ENCODE measurements around the gene RGL2. TPM values are rescaled to one million over a fixed set of nuclear protein-coding genes. Genes with fewer than 3 reads are reported as not detected.

RGL2 gene
- polyA plus RNA-seq, 3 donors, result 14.9 to 145 (median 15.5) TPM

DNA sequence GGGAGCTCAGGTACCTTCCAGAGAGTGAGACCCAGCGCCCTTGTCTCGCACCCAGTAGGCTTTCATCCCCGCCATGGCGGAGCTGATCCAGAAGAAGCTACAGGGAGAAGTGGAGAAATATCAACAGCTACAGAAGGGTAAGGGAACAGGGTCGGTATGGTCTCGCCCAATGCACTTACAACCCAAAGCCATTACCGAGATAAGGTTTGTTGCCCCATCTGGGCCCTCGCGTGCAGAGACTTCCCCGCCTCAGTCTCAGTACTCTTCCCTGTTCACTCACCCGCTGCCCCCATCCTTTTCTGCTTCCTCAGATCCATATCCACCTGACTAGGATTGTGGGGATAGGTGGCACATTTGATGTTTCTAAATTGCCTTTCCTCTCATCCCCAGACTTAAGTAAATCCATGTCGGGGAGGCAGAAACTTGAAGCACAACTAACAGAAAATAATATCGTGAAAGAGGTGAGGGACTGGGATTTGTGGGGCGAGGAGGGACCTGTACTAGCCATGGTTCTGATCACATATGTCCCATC lies 8.9 kb downstream of the RGL2 start:
- no peaks in the 10 kb centered on the region for H3K9me3 ChIP-seq (replicated peaks in 1 of 2; ENCODE audit: control insufficient read depth in 1 of 2, insufficient read depth in 1 of 2, low read length in 2 of 2)
- H3K4me1 Mint-ChIP-seq, result peaks cover 33% of the 10 kb centered on the region
- peak overlapping the region; percentile 99 to 100 for H3K4me3 Mint-ChIP-seq
- 0% methylated on average over 4 of the region's 14 CpGs for WGBS (ENCODE audit: insufficient coverage)
- peaks cover 51% of the 10 kb centered on the region for H3K79me2 ChIP-seq (ENCODE audit: insufficient read depth, low read length)
- TF ChIP-seq, protein P1, sequence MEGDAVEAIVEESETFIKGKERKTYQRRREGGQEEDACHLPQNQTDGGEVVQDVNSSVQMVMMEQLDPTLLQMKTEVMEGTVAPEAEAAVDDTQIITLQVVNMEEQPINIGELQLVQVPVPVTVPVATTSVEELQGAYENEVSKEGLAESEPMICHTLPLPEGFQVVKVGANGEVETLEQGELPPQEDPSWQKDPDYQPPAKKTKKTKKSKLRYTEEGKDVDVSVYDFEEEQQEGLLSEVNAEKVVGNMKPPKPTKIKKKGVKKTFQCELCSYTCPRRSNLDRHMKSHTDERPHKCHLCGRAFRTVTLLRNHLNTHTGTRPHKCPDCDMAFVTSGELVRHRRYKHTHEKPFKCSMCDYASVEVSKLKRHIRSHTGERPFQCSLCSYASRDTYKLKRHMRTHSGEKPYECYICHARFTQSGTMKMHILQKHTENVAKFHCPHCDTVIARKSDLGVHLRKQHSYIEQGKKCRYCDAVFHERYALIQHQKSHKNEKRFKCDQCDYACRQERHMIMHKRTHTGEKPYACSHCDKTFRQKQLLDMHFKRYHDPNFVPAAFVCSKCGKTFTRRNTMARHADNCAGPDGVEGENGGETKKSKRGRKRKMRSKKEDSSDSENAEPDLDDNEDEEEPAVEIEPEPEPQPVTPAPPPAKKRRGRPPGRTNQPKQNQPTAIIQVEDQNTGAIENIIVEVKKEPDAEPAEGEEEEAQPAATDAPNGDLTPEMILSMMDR (IDR thresholded peaks at IDR 0.05), result no peak
- H3K4me3 ChIP-seq (replicated peaks in 1 of 3; ENCODE audit: low read depth in 2 of 3, low read length in 3 of 3), result peak overlapping the region; percentile 81 to 99 (median 82)
- no peaks in the 10 kb centered on the region for H3K27me3 ChIP-seq (ENCODE audit: control insufficient read depth in 2 of 2, insufficient read depth in 2 of 2, low read length in 2 of 2)
- peak overlapping the region; percentile 90 for H3K4me2 ChIP-seq (replicated peaks; ENCODE audit: extremely low read depth, low read length, poor library complexity, severe bottlenecking)
- peak overlapping the region; percentile 68 for H3K9ac ChIP-seq (ENCODE audit: insufficient read depth, low read length, poor library complexity, severe bottlenecking)
- H3K27ac ChIP-seq (ENCODE audit: low read depth in 1 of 2, low read length in 2 of 2), result peak overlapping the region in 1 of 2 donors; percentile 75
- H3K36me3 ChIP-seq (replicated peaks in 1 of 2; ENCODE audit: control insufficient read depth in 1 of 2, insufficient read depth in 2 of 2, low read length in 2 of 2), result peaks cover 49 to 70% of the 10 kb centered on the region in 2 donors
- peaks cover 58 to 59% of the 10 kb centered on the region in 2 donors for H3K36me3 Mint-ChIP-seq
- no peaks in the 10 kb centered on the region for H3K9me3 Mint-ChIP-seq
- H4K20me1 ChIP-seq (ENCODE audit: insufficient read depth, low read length), result peaks cover 49% of the 10 kb centered on the region
- peak overlapping the region; percentile 91 for H2AFZ ChIP-seq (ENCODE audit: insufficient read depth, low read depth, low read length, poor library complexity, severe bottlenecking)
- peaks cover 19 to 23% of the 10 kb centered on the region in 2 donors for H3K4me1 ChIP-seq (ENCODE audit: control insufficient read depth in 1 of 2, insufficient read depth in 2 of 2, low read length in 2 of 2)
- peak in 1 of 3 donors; percentile 28 for DNase-seq
- H3K27ac Mint-ChIP-seq, result peak overlapping the region; percentile 89 to 96 (median 94)
- intact Hi-C loops (cut with micrococcal nuclease), result loop anchor here in 1 of 2 donors (2.0 to 10.0 kb wide), 2 partner anchors 17 to 105 kb away; partner anchors contain the start of genes KIFC1 and RPS18
- no peaks in the 10 kb centered on the region for H3K27me3 Mint-ChIP-seq (ENCODE audit: low read depth in 3 of 3)

DNA sequence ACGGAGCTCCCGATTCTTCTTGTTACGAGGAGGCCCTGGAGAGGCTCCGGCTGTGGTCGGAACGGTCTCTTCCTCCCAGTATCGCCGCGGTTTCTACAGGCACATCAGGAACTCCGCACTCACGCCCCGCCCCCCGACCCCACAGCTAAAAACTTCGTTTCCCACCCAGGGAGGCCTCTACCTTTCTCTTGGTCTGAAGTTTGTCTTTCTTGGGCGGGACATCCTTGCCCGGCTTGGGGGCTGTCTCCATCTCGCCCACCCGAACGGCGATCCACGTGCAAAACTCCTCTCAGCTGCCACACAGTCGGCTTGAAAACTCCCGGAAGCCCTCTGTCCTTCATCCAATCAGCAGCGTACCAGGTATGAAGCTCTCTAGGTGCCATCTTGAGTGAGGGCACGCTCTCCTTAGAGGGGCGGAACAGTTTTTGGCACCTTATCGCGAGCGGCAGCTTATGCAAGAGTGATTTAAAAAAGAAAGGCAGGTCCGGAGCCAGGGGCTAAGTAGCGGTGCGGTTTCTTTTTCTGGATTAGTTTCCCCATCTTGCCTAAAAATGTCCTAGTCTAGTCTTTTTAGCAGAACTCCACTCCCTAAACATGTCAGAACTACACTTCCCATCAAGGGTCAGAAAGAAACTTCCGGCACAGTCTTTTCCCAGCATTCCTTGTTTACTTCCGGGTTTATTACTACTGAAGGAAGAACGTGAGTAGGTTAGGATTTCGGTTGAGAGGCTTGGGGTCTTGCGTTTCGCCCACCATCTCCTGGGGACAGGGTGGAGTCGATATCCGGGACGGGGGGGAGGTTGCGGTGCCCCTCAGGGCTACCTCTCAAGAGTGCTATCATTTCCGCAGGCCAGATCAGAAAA lies 9.6 kb downstream of the RGL2 start, which contains the start of the genes PFDN6 and WDR46:
Gene PFDN6, plus strand, starts transcription at position 681 of the 863 bp plus-strand sequence. CDS start 256 bp downstream, outside the sequence.
Gene WDR46, minus strand, starts transcription at position 319 of the 863 bp plus-strand sequence. Its CDS starts 69 bp downstream, at position 250.
- Histone ChIP-seq H4K20me1 (ENCODE audit: insufficient read depth, low read length) (peaks cover 42% of the 10 kb centered on the region), H3K4me2 (replicated peaks; ENCODE audit: extremely low read depth, low read length, poor library complexity, severe bottlenecking) (peak within 1 kb of the TSS; percentile 90), H3K9ac (ENCODE audit: insufficient read depth, low read length, poor library complexity, severe bottlenecking) (peak within 1 kb of the TSS; percentile 68), H3K79me2 (ENCODE audit: insufficient read depth, low read length) (peaks cover 49% of the 10 kb centered on the region), H3K9me3 (replicated peaks in 1 of 2; ENCODE audit: control insufficient read depth in 1 of 2, insufficient read depth in 1 of 2, low read length in 2 of 2) (no peaks in the 10 kb centered on the region), H3K4me1 (ENCODE audit: control insufficient read depth in 1 of 2, insufficient read depth in 2 of 2, low read length in 2 of 2) (peaks cover 19 to 23% of the 10 kb centered on the region in 2 donors), H3K27me3 (ENCODE audit: control insufficient read depth in 2 of 2, insufficient read depth in 2 of 2, low read length in 2 of 2) (no peaks in the 10 kb centered on the region), H3K4me3 (replicated peaks in 1 of 3; ENCODE audit: low read depth in 2 of 3, low read length in 3 of 3) (peak within 1 kb of the TSS; percentile 81 to 99 (median 82)), H3K27ac (ENCODE audit: low read depth in 1 of 2, low read length in 2 of 2) (peak within 1 kb of the TSS; percentile 30 to 75), H2AFZ (ENCODE audit: insufficient read depth, low read depth, low read length, poor library complexity, severe bottlenecking) (peak within 1 kb of the TSS; percentile 91), H3K36me3 (replicated peaks in 1 of 2; ENCODE audit: control insufficient read depth in 1 of 2, insufficient read depth in 2 of 2, low read length in 2 of 2) (peaks cover 42 to 70% of the 10 kb centered on the region in 2 donors)
- Mint-ChIP-seq H3K9me3 (no peaks in the 10 kb centered on the region), H3K27me3 (ENCODE audit: low read depth in 3 of 3) (no peaks in the 10 kb centered on the region), H3K27ac (peak within 1 kb of the TSS; percentile 89 to 96 (median 94)), H3K36me3 (peaks cover 56 to 58% of the 10 kb centered on the region in 2 donors), H3K4me1 (peaks cover 33% of the 10 kb centered on the region), H3K4me3 (peak within 1 kb of the TSS; percentile 99 to 100)
- WGBS (ENCODE audit: insufficient coverage), result under 1% methylated on average over 39 of the region's 43 CpGs
- intact Hi-C loops (cut with micrococcal nuclease), result loop anchor here in 1 of 2 donors (2.0 kb wide), 1 partner anchor 16 kb away; the partner anchor contains the start of gene RPS18
- TF ChIP-seq, protein P1 (IDR thresholded peaks at IDR 0.05), result no peak
- DNase-seq, result peak; percentile 77 to 91 (median 80)

All from CD14-positive monocyte (primary cell).